Uterus (tissue), 2 donors: ENCODE measurements around the gene GTF2A1.

ENCODE experiments used
- CTCF ChIP-seq, 4 experiments: fragments of 200-600 bp in 2 of 4; fragments of 450-650 bp in 2 of 4; sonication (generic) in 2 of 4; IDR thresholded peaks; one replicate each; pipeline ENCODE4 v1.5.1; 2016 to 2019; ENCODE audit warnings: antibody characterized with exemption in 4 of 4, mild to moderate bottlenecking in 2 of 4, moderate library complexity in 1 of 4
- POLR2A ChIP-seq, 2 donors: fragments of 450-650 bp; IDR thresholded peaks; one replicate each; pipeline ENCODE4 v1.6.1; 2016; ENCODE audit warnings: antibody characterized with exemption in 2 of 2, mild to moderate bottlenecking in 1 of 2, moderate library complexity in 1 of 2

- TF ChIP-seq POLR2A (IDR thresholded peaks at IDR 0.05) (no peak), CTCF (IDR thresholded peaks at IDR 0.05) (no peak)
These were observed 51.1 kb downstream of the GTF2A1 start for GRCh38 chr14:81169711-81170103.
